GM03348 (cell line): ENCODE results near the gene JAK3.
A peak's percentile ranks its signal among the peaks of the same experiment; 100 is the strongest.
"Not testable (repeated sequence)": the region's sequence is repeated elsewhere in the genome, so short reads cannot be mapped to it uniquely, and the experiment has no call there.

Experiments used
- DNase-seq: peaks from one replicate; pipeline ENCODE4 v3.0.0; 2012; ENCODE audit warnings: low spot score

Gene JAK3

GRCh38 chr19:17847538-17848366, at the start of gene JAK3:
TSS of gene JAK3 (minus strand) at chr19:17847982. CDS start at chr19:17844417, 3,565 bp downstream.
- DNase-seq = peak; percentile 89

GRCh38 chr19:17893766-17894165, 46.0 kb upstream of the JAK3 start:
- DNase-seq = no peak

GRCh38 chr19:17889609-17890214, 41.9 kb upstream of the JAK3 start:
- DNase-seq = peak; percentile 79

- DNase-seq = no peak
Observed at GRCh38 chr19:17888260-17888659, 40.5 kb upstream of the JAK3 start.

- DNase-seq = not testable (repeated sequence)
Observed at GRCh38 chr19:17887221-17887620, 39.4 kb upstream of the JAK3 start.

- no peak for DNase-seq
Observed at GRCh38 chr19:17886515-17886914, 38.7 kb upstream of the JAK3 start.

- no peak for DNase-seq
Observed at GRCh38 chr19:17883627-17884410, 36.0 kb upstream of the JAK3 start.

GRCh38 chr19:17881701-17882100, 33.9 kb upstream of the JAK3 start:
- DNase-seq = no peak

GRCh38 chr19:17879466-17879865, 31.7 kb upstream of the JAK3 start:
- no peak for DNase-seq

GRCh38 chr19:17877696-17878095, 29.9 kb upstream of the JAK3 start:
- no peak for DNase-seq

GRCh38 chr19:17874758-17875135, 27.0 kb upstream of the JAK3 start:
- no peak for DNase-seq

GRCh38 chr19:17873786-17874757, 26.3 kb upstream of the JAK3 start:
- DNase-seq = peak; percentile 66

GRCh38 chr19:17872251-17873001, 24.6 kb upstream of the JAK3 start:
- no peak for DNase-seq

- no peak for DNase-seq
Observed at GRCh38 chr19:17871878-17872250, 24.1 kb upstream of the JAK3 start, which contains the start of gene SLC5A5. TSS of gene SLC5A5 (plus strand) at chr19:17871945. CDS start at chr19:17872320, 375 bp downstream.

GRCh38 chr19:17871032-17871877, 23.5 kb upstream of the JAK3 start:
- no peak for DNase-seq

- DNase-seq = no peak
Observed at GRCh38 chr19:17869114-17869608, 21.4 kb upstream of the JAK3 start.

GRCh38 chr19:17868669-17869068, 20.9 kb upstream of the JAK3 start:
- DNase-seq = no peak

- DNase-seq = no peak
Observed at GRCh38 chr19:17866964-17867486, 19.2 kb upstream of the JAK3 start.

GRCh38 chr19:17866312-17866963, 18.7 kb upstream of the JAK3 start:
- no peak for DNase-seq
